LoVo (cell line): ENCODE data around the gene ESR2.

Experiments used
- DNase-seq: peaks from one replicate; pipeline ENCODE4 v3.0.0-alpha.2; 2016; ENCODE audit warnings: low spot score

ESR2 gene

DNA sequence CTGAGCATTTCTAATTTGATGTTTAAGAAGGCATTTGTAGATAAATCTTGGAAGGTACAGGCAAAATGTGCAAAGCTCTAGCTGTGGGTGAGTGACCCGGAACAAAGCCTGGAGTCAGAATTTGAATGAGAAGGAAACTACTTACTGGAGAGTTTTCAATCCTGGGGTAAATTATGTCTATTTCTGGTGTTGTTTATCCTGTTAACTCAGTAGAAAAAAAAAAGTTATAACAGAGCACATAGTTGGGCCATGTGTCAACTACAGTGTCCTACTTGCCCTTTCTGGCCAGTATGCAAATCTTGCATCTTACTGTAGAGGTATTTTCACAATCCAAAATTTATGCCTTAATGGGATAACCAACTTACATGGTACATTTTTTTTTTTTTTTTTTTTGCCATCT is 259.0 kb downstream of the ESR2 start:
- DNase-seq, result no peak
